ENCODE results near the gene AKIRIN2.

Gene AKIRIN2

DNA sequence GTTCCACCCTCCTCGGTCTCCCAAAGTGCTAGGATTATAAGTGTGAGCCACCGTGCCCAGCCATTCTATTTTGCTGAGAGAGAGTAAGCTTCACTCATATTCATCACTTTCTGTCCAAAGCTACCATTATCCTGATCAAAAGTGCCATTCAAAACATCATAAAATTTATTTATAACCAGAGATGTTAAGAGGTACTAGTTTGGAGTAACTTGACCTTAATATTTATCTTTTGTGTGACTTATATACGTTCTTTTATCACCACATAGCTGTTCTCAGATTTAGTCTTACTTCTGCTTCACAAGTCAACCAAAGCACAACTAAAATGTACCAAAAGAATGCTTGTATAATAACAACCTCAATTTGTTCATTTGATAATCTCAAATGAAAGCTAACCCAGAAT is 18.1 kb downstream of the AKIRIN2 start:
- in situ Hi-C loops (cut with MboI; ENCODE audit: low pct_unique_long_range_greater_than_20kb, low sequenced_read_pairs, unreplicated experiment): no loop called here
- TF ChIP-seq, protein P1, sequence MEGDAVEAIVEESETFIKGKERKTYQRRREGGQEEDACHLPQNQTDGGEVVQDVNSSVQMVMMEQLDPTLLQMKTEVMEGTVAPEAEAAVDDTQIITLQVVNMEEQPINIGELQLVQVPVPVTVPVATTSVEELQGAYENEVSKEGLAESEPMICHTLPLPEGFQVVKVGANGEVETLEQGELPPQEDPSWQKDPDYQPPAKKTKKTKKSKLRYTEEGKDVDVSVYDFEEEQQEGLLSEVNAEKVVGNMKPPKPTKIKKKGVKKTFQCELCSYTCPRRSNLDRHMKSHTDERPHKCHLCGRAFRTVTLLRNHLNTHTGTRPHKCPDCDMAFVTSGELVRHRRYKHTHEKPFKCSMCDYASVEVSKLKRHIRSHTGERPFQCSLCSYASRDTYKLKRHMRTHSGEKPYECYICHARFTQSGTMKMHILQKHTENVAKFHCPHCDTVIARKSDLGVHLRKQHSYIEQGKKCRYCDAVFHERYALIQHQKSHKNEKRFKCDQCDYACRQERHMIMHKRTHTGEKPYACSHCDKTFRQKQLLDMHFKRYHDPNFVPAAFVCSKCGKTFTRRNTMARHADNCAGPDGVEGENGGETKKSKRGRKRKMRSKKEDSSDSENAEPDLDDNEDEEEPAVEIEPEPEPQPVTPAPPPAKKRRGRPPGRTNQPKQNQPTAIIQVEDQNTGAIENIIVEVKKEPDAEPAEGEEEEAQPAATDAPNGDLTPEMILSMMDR (IDR thresholded peaks at IDR 0.05; ENCODE audit: extremely low read depth, insufficient read depth, missing control alignments): no peak
- no peak for DNase-seq (ENCODE audit: low spot score)

DNA sequence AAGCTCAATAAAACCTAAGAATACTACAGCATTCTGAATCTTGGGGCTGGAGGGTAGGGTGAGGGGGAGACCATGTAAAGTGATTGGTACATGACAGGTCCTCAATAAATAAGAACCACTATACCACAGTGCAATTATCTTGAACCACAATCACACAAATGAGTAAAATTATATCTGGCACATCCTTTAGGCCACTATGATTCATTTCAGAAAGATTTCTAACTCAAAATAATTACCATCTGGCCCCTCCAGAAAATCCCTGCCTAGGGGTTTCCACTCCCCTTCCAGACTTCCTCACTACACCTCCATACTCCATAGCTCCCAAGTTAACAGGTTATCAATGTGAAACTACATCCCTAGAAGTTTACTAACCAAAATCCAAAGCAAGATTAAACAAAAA is 19.7 kb downstream of the AKIRIN2 start:
- in situ Hi-C loops (cut with MboI; ENCODE audit: low pct_unique_long_range_greater_than_20kb, low sequenced_read_pairs, unreplicated experiment): no loop called here
- no peak for DNase-seq (ENCODE audit: low spot score)
- TF ChIP-seq, protein P1 (IDR thresholded peaks at IDR 0.05; ENCODE audit: extremely low read depth, insufficient read depth, missing control alignments): no peak

DNA sequence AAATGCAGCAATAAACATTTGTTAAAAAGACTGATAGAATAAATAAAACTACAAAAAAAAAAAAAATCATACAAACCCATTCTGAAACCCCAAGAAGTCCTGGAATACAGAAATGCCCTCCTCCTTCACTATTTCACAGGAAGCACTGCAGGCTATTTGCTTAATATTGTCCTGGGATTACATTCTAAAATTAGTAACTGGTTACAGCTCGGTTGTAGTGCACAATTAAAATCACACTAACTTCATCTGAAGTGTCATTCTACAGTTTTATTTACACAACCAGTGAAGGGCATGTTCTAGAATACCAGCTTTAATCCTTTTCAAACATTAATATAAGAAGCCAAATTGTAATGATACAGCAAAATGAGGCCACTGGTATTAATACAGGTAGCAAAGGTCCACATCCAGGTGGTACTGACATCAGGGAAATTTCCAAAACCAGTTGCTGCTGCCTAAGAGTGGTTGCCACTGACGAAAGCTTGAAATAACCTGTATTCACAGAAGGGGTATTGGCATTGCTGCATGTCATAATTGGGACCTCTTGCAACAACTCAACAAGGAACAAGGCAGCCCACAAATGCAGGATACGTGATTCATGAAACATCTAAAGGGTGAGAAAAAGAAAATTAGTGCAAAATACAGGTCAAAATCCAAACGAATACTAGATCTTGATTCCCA is 26.9 kb downstream of the AKIRIN2 start:
- DNase-seq (ENCODE audit: low spot score): no peak
- in situ Hi-C loops (cut with MboI; ENCODE audit: low pct_unique_long_range_greater_than_20kb, low sequenced_read_pairs, unreplicated experiment): no loop called here
- TF ChIP-seq, protein P1 (IDR thresholded peaks at IDR 0.05; ENCODE audit: extremely low read depth, insufficient read depth, missing control alignments): no peak

DNA sequence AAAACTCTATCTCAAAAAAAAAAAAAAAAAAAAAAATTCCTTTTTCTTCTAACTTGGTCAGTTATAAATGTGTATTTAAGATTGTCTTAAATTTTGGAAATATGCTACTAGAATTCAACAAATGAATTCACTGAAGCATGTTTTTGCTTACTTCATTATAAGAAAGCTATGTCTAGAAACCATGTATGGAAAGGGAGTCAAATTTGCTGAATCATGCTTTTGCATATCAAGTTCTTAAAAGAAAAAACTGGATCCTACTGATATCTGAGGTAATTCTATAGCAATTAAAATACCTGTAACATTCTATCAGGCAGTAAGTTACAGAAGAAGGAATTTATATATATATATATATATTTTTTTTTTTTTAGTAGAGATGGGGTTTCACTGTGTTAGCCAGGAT is 27.7 kb downstream of the AKIRIN2 start:
- in situ Hi-C loops (cut with MboI; ENCODE audit: low pct_unique_long_range_greater_than_20kb, low sequenced_read_pairs, unreplicated experiment): no loop called here
- TF ChIP-seq, protein P1 (IDR thresholded peaks at IDR 0.05; ENCODE audit: extremely low read depth, insufficient read depth, missing control alignments): no peak
- DNase-seq (ENCODE audit: low spot score): no peak

DNA sequence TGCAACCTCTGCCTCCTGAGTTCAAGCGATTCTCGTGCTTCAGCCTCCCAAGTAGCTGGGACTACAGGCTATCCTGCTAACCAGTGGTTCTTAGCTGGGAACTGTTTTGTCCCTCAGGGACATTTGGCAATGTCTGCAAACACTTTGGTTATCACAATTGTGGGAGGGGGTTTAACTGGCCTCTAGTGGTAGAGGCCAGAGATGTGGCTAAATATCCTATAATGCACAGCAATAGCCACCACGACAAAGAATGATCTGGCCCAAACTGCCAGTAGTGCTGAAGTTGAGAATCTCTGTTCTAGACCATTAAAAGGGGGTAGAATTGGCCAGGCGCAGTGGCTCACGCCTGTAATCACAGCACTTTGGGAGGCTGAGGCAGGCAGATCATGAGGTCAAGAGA is 28.8 kb downstream of the AKIRIN2 start:
- in situ Hi-C loops (cut with MboI; ENCODE audit: low pct_unique_long_range_greater_than_20kb, low sequenced_read_pairs, unreplicated experiment): no loop called here
- TF ChIP-seq, protein P1 (IDR thresholded peaks at IDR 0.05; ENCODE audit: extremely low read depth, insufficient read depth, missing control alignments): no peak
- no peak for DNase-seq (ENCODE audit: low spot score)

DNA sequence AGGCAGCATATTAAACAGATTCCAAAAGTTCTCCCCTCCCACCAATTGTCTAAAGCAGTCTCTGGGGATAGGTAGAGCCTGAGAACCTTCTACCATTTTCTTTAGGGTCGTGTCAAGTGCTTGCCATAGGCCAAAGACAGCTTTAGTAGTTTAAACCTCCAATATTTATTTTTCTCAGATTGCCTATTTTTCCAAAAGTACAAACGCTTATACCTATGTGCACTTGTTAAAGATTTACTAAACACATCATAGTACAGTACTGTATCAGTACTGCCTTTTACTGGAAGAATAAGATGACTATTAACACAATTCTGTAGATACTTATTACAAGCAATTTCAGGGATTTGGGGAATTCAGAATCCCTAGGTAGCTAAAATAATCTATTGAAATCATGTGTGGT is 29.4 kb downstream of the AKIRIN2 start:
- TF ChIP-seq, protein P1 (IDR thresholded peaks at IDR 0.05; ENCODE audit: extremely low read depth, insufficient read depth, missing control alignments): no peak
- DNase-seq (ENCODE audit: low spot score): no peak
- in situ Hi-C loops (cut with MboI; ENCODE audit: low pct_unique_long_range_greater_than_20kb, low sequenced_read_pairs, unreplicated experiment): no loop called here
